Nephron progenitor cell (in vitro differentiated cells): Measurements from ENCODE around the gene IMPACT.

Source experiments
- DNase-seq: peaks from one replicate; pipeline ENCODE4 v3.0.0; 2021
- H3K27ac Mint-ChIP-seq: 2 replicates; pipeline ENCODE4 v1.8.0; 2021; ENCODE audit warnings: mild to moderate bottlenecking, moderate library complexity, mixed read lengths
- H3K27me3 Mint-ChIP-seq: 2 replicates; pipeline ENCODE4 v1.8.0; 2021; ENCODE audit warnings: mild to moderate bottlenecking, low read depth, mixed read lengths; ENCODE audit not compliant: poor library complexity
- H3K36me3 Mint-ChIP-seq: 2 replicates; pipeline ENCODE4 v1.8.0; 2021; ENCODE audit warnings: low read depth, mixed read lengths
- H3K4me1 Mint-ChIP-seq: 2 replicates; pipeline ENCODE4 v1.8.0; 2021; ENCODE audit warnings: mixed read lengths
- H3K4me3 Mint-ChIP-seq: 2 replicates; pipeline ENCODE4 v1.8.0; 2021; ENCODE audit warnings: mild to moderate bottlenecking, moderate library complexity, mixed read lengths
- H3K9me3 Mint-ChIP-seq: 2 replicates; pipeline ENCODE4 v1.8.0; 2021; ENCODE audit warnings: mild to moderate bottlenecking, moderate library complexity, mixed read lengths
- TF ChIP-seq, protein P1 (sequence below): fragments of 200-600 bp; sonication (generic); IDR thresholded peaks from 2 replicates; pipeline ENCODE4 v1.5.0; 2021; ENCODE audit warnings: antibody characterized with exemption

IMPACT gene

DNA sequence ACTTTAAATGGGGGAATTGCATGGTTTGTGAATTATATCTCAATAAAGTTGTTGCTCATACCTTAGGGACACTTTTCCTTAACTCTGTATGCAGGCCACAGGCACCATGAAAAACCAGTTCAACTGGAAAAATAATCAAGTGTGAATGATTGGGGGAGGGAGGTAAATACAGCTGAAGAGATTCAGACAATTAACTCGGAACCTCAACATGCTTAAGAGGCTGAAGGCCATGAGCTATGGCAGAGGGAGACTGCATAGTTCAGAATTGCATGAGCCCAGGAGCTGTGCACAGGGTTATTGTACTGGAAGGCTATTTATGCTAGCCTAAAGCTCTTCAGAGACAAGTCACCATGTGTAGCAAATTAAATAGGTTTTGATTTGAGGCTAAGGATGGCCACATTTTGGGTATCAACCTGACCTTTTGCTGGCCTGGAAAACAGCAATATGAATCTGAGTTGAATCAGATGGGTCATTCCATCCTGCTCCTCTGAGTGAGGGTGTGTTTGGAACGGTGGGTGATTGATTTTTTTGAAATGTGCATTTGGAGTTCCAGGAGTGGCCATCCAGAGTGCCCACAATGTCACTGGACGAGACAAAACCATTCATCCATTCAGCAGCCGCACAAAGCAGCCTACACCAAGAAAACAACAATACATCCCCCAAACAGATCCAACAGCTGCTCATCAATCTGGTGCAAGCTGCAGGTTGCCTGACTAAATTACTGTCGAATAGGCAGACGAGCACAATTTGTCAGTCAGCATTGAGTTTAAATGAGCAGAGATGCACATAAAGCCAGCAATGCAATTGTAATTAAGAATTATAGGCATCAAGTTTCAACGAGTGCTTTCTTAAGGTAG, 76.4 kb downstream of the IMPACT start:
- Mint-ChIP-seq H3K4me3 (peak overlapping the region; percentile 1), H3K27ac (peak overlapping the region; percentile 79), H3K4me1 (peaks cover 46% of the 10 kb centered on the region), H3K9me3 (peaks cover 4% of the 10 kb centered on the region), H3K27me3 (peaks cover 4% of the 10 kb centered on the region), H3K36me3 (peaks cover 9% of the 10 kb centered on the region)
- no peak for DNase-seq
- TF ChIP-seq, protein P1, sequence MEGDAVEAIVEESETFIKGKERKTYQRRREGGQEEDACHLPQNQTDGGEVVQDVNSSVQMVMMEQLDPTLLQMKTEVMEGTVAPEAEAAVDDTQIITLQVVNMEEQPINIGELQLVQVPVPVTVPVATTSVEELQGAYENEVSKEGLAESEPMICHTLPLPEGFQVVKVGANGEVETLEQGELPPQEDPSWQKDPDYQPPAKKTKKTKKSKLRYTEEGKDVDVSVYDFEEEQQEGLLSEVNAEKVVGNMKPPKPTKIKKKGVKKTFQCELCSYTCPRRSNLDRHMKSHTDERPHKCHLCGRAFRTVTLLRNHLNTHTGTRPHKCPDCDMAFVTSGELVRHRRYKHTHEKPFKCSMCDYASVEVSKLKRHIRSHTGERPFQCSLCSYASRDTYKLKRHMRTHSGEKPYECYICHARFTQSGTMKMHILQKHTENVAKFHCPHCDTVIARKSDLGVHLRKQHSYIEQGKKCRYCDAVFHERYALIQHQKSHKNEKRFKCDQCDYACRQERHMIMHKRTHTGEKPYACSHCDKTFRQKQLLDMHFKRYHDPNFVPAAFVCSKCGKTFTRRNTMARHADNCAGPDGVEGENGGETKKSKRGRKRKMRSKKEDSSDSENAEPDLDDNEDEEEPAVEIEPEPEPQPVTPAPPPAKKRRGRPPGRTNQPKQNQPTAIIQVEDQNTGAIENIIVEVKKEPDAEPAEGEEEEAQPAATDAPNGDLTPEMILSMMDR: no peak
